ENCODE results near the gene STK35. TPM values are rescaled to one million over a fixed set of nuclear protein-coding genes. Genes with fewer than 3 reads are reported as not detected.

STK35 gene
- total RNA-seq, 4 donors from 2014 or later = 15.6 to 20.3 (median 17.9) TPM

DNA sequence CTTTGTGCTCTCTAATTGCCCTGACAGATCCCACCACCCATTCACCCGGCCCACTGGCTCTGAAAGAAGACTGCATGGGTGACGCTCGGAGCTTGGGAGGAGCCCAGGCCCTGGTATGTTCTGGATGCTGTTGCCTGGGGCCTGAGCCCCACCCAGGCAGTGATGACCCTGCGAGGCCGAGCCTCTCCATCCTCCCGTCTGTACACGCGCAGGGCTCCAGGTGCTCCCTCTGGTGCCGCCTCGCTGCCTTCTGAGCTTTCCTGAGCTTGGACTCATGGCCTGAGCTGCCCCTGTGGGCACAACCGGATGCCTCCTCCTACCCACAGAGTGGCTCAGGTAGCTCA is 61.2 kb downstream of the STK35 start:
- 80% methylated on average over 1 to 4 of the region's 11 CpGs for WGBS, 2 donors
- H3K27me3 ChIP-seq = no peaks in the 10 kb centered on the region
- H3K4me3 ChIP-seq (replicated peaks in 1 of 3) = no peak overlapping the region
- TF ChIP-seq, protein P1, sequence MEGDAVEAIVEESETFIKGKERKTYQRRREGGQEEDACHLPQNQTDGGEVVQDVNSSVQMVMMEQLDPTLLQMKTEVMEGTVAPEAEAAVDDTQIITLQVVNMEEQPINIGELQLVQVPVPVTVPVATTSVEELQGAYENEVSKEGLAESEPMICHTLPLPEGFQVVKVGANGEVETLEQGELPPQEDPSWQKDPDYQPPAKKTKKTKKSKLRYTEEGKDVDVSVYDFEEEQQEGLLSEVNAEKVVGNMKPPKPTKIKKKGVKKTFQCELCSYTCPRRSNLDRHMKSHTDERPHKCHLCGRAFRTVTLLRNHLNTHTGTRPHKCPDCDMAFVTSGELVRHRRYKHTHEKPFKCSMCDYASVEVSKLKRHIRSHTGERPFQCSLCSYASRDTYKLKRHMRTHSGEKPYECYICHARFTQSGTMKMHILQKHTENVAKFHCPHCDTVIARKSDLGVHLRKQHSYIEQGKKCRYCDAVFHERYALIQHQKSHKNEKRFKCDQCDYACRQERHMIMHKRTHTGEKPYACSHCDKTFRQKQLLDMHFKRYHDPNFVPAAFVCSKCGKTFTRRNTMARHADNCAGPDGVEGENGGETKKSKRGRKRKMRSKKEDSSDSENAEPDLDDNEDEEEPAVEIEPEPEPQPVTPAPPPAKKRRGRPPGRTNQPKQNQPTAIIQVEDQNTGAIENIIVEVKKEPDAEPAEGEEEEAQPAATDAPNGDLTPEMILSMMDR (IDR thresholded peaks at IDR 0.05) = no peak
- no peak for TF ChIP-seq POLR2A (IDR thresholded peaks at IDR 0.05)
- H3K9me3 ChIP-seq = no peaks in the 10 kb centered on the region
- H3K4me1 ChIP-seq = no peaks in the 10 kb centered on the region
- DNase-seq = no peak
- intact Hi-C loops (cut with DNase I) = no loop called here
- H3K36me3 ChIP-seq = no peaks in the 10 kb centered on the region
- no peak overlapping the region for H3K27ac ChIP-seq

DNA sequence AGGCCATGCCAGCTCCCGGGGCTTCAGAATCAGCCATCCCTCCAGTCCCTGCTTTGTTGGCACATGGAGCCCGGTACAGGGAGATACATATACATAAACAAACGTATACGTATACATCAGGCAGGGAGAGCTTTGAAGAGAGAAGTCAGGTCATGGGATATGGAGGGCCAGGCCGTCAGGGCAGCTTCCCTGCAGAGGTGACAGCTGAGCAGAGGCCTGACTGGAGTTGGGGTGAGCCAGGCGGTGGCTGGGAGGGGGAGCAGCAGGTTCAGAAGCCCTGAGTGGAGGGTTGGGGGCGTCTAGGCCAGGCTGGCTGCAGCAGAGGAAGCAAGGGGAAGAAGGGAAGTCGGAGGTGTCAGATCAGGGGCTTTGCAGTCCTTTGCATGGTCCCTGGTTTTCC is 61.7 kb downstream of the STK35 start:
- no peak overlapping the region for H3K4me3 ChIP-seq (replicated peaks in 1 of 3)

DNA sequence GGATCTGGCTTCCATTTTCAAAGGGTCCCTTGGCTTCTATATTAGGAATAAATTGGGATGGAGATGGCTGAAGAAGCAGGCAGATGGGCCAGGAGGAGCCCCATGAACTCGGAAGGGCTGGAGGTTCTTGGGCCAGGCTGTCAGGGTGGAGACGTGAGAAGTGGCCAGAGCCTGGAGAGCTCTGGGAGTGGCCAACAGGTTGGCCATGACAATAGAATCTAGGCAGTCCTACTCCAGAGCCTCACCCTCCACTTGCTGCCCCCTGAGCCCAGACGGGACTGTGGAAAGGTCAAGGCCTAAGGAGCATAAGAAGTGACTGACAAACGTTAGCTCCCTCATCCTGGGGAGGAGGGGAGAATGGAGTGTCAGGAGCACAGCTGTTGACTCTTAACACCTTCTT is 62.1 kb downstream of the STK35 start:
- DNase-seq = no peak
- intact Hi-C loops (cut with DNase I) = no loop called here
- no peaks in the 10 kb centered on the region for H3K36me3 ChIP-seq
- H3K9me3 ChIP-seq = no peaks in the 10 kb centered on the region
- no peaks in the 10 kb centered on the region for H3K4me1 ChIP-seq
- H3K27me3 ChIP-seq = no peaks in the 10 kb centered on the region
- no peak for TF ChIP-seq POLR2A (IDR thresholded peaks at IDR 0.05)
- TF ChIP-seq, protein P1 (IDR thresholded peaks at IDR 0.05) = no peak
- WGBS, 2 donors = 56 to 66% methylated on average over 4 of the region's 4 CpGs
- H3K4me3 ChIP-seq (replicated peaks in 1 of 3) = no peak overlapping the region
- H3K27ac ChIP-seq = no peak overlapping the region

More for the DNA sequence above, 61.7 kb downstream of the STK35 start:
- Histone ChIP-seq H3K27ac (no peak overlapping the region), H3K36me3 (no peaks in the 10 kb centered on the region), H3K9me3 (no peaks in the 10 kb centered on the region), H3K4me1 (no peaks in the 10 kb centered on the region), H3K27me3 (no peaks in the 10 kb centered on the region)
- WGBS, 2 donors = 70 to 72% methylated on average over 8 of the region's 8 CpGs
- no peak for DNase-seq
- no peak for TF ChIP-seq POLR2A (IDR thresholded peaks at IDR 0.05)
- TF ChIP-seq, protein P1 (IDR thresholded peaks at IDR 0.05) = no peak
- intact Hi-C loops (cut with DNase I) = no loop called here

DNA sequence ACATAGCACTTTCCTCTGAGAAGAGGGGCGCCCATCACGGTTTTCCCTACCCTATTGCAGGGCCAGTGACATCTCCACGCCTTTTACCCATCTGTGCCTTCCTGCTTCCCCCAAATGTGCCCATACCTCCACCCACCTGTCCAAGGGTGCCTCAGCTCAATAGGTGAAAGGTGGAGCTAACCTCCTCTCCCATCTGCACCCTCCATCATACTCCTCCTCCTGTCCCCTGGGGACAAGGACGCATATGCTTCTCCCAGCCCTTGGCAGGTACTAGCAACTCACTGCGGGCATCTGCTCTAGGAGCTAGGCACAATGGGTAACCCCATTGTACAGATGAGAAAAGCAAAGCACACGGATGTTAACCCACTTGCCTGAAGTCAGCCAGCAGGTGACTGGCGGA is 62.8 kb downstream of the STK35 start:
- Histone ChIP-seq H3K4me1 (no peaks in the 10 kb centered on the region), H3K9me3 (no peaks in the 10 kb centered on the region), H3K36me3 (no peaks in the 10 kb centered on the region), H3K4me3 (replicated peaks in 1 of 3) (no peak overlapping the region), H3K27ac (no peak overlapping the region), H3K27me3 (no peaks in the 10 kb centered on the region)
- TF ChIP-seq POLR2A (IDR thresholded peaks at IDR 0.05) = no peak
- TF ChIP-seq, protein P1 (IDR thresholded peaks at IDR 0.05) = no peak
- intact Hi-C loops (cut with DNase I) = no loop called here
- no peak for DNase-seq
- WGBS, 2 donors = 88 to 90% methylated on average over 6 to 7 of the region's 7 CpGs

DNA sequence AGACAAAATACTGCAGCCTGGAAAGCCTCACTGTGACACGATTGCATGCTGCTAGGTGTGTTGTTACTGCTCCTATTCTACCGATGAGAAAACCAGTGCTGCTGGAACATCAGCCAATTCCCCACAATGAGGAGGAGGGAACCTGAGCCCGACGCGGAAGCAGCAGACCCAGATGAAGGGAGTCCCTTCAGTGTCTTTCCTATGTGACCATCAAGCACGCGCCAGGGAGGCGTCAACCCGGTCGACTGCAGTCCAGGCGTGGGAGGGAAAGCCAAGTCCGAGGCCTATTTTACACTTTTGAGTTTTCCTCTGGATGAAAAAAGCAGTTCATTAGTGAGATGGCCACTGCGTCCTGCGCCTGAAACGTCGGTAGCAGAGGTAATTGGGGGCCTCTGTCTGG is 63.3 kb downstream of the STK35 start:
- 48 to 65% methylated on average over 15 to 16 of the region's 16 CpGs for WGBS, 2 donors
- no peaks in the 10 kb centered on the region for H3K36me3 ChIP-seq
- H3K27ac ChIP-seq = no peak overlapping the region
- no peaks in the 10 kb centered on the region for H3K27me3 ChIP-seq
- no peak for DNase-seq
- TF ChIP-seq POLR2A (IDR thresholded peaks at IDR 0.05) = no peak
- TF ChIP-seq, protein P1 (IDR thresholded peaks at IDR 0.05) = no peak
- H3K9me3 ChIP-seq = no peaks in the 10 kb centered on the region
- no peak overlapping the region for H3K4me3 ChIP-seq (replicated peaks in 1 of 3)
- intact Hi-C loops (cut with DNase I) = no loop called here
- no peaks in the 10 kb centered on the region for H3K4me1 ChIP-seq
